A673 (cell line): ENCODE data around the gene QDPR. TPM values are rescaled to one million over a fixed set of nuclear protein-coding genes. Genes with fewer than 3 reads are reported as not detected.
A peak's percentile ranks its signal among the peaks of the same experiment; 100 is the strongest.

Experiments
- BruUV-seq: library from RNA; stranded (reverse); fragments of 400-500 nt; replicated peaks from 2 replicates; lab custom pipeline; 2021; lab: Mats Ljungman, UMichigan
- CTCF ChIA-PET: fragments of 300-600 bp; sonication (Branson Sonifier 250); formaldehyde crosslinking; loops from one replicate; lab custom pipeline; 2022; ENCODE audit warnings: antibody characterized with exemption; lab: Charles Lee
- POLR2A ChIA-PET: fragments of 300-600 bp; sonication (Branson Sonifier 250); formaldehyde crosslinking; loops from one replicate; lab custom pipeline; 2022; ENCODE audit warnings: antibody characterized with exemption; ENCODE audit not compliant: low non-redundant PET; lab: Charles Lee
- DNase-seq: peaks from one replicate; pipeline ENCODE4 v3.0.0-alpha.2; 2015; ENCODE audit warnings: low spot score
- H3K27ac ChIP-seq: fragments of 200-600 bp; sonication (generic); 2 replicates; pipeline ENCODE4 v1.5.1; 2016; ENCODE audit warnings: mixed run types, low read depth, mild to moderate bottlenecking, mixed read lengths, antibody characterized with exemption, low read length; ENCODE audit not compliant: poor library complexity, severe bottlenecking
- H3K27me3 ChIP-seq: fragments of 200-600 bp; sonication (generic); replicated peaks from 2 replicates; pipeline ENCODE4 v1.6.1; 2017; ENCODE audit warnings: mixed run types, low read depth, mild to moderate bottlenecking, mixed read lengths, antibody characterized with exemption, low read length; ENCODE audit not compliant: insufficient read depth, poor library complexity
- H3K36me3 ChIP-seq: fragments of 200-600 bp; sonication (generic); 2 replicates; pipeline ENCODE4 v1.6.1; 2016; ENCODE audit warnings: mixed run types, mild to moderate bottlenecking, mixed read lengths, antibody characterized with exemption, low read length; ENCODE audit not compliant: insufficient read depth, poor library complexity, severe bottlenecking
- H3K4me1 ChIP-seq: fragments of 200-600 bp; sonication (generic); 2 replicates; pipeline ENCODE4 v1.6.1; 2017; ENCODE audit warnings: mixed run types, mild to moderate bottlenecking, mixed read lengths, antibody characterized with exemption, low read length; ENCODE audit not compliant: insufficient read depth, poor library complexity, severe bottlenecking
- H3K4me3 ChIP-seq: fragments of 200-600 bp; sonication (generic); 2 replicates; pipeline ENCODE4 v1.5.1; 2016; ENCODE audit warnings: low read depth, mixed run types, mild to moderate bottlenecking, mixed read lengths, low read length; ENCODE audit not compliant: poor library complexity, severe bottlenecking
- H3K9me3 ChIP-seq: fragments of 200-600 bp; sonication (generic); 2 replicates; pipeline ENCODE4 v1.6.1; 2016; ENCODE audit warnings: mixed run types, low read depth, mild to moderate bottlenecking, mixed read lengths, antibody characterized with exemption, low read length; ENCODE audit not compliant: poor library complexity, severe bottlenecking
- CTCF ChIP-seq: fragments of 300-800, 200-600 bp; sonication (generic); conservative IDR thresholded peaks from 2 replicates; pipeline ENCODE4 v1.5.1; 2017; ENCODE audit warnings: low read depth, mild to moderate bottlenecking, antibody characterized with exemption, low read length, moderate library complexity, mixed read lengths
- EZH2 ChIP-seq: fragments of 200-600 bp; sonication (generic); IDR thresholded peaks from 2 replicates; pipeline ENCODE4 v1.6.1; 2017; ENCODE audit warnings: borderline replicate concordance, low read depth, mild to moderate bottlenecking, mixed read lengths, antibody characterized with exemption, low read length; ENCODE audit not compliant: poor library complexity, severe bottlenecking
- intact Hi-C: fragments of 100-400 bp; cut with micrococcal nuclease; formaldehyde crosslinking; loops from one replicate; pipeline ENCODE4 v1.10.0; 2022; ENCODE audit not compliant: unreplicated experiment
- total RNA-seq: library from RNA; stranded (reverse); gene quantifications from 2 replicates; pipeline ENCODE4 v1.2.3, GENCODE V29; 2021

QDPR gene
- total RNA-seq, 1 experiment from 2014 or later = 14.7 TPM

DNA sequence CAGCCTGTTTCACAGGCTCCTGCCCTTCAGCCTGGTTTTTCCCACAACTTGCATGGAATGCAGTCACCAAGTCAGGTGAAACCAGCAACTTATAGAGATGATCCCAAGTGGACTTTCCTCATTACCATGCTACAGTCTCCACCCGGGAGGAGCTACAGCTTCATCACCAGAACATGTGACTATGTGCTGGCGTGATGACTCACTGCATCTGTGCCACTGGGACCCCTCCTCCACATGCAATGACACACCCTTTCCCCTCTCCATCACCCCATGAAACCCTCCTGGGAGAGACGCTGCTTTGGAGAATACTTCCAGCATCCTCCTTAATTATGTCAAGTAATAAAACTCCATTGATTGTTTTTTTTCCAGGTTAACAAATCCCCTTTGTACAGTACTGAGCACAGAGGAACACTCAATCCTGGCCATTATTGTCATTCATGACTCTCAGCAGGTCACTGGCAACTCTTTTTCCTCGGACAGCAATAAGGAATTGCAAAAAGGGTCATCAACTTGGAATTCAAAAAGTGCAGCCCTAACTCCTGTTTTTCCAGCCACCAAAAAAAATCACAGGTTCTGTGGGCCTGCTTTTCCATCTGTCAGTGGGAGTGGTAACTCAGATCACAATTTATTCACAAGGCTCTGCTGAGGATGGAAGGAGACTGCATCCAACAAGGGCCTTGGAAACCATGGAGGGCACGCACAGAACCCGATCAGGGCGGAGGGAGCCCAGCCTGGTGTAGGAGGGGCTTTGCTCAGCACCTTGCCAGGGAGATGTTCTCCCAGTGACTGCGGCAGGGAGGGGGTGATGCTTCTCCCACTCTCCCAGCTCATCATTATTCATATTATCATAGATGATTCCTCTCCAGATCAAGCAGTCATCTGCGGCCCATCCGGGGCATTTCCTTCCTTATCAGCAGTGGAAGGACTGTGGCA is 17.4 kb downstream of the QDPR start:
- H3K4me1 ChIP-seq = no peaks in the 10 kb centered on the region
- POLR2A ChIA-PET = no interaction called here
- no peaks in the 10 kb centered on the region for H3K27me3 ChIP-seq
- TF ChIP-seq CTCF (no peak), EZH2 (no peak)
- H3K36me3 ChIP-seq = no peaks in the 10 kb centered on the region
- no peaks in the 10 kb centered on the region for H3K9me3 ChIP-seq
- intact Hi-C loops = no loop called here
- H3K27ac ChIP-seq = no peak overlapping the region
- CTCF ChIA-PET = no interaction called here
- no peak overlapping the region for H3K4me3 ChIP-seq
- BruUV-seq = no TSS peak
- peak; percentile 52 for DNase-seq

DNA sequence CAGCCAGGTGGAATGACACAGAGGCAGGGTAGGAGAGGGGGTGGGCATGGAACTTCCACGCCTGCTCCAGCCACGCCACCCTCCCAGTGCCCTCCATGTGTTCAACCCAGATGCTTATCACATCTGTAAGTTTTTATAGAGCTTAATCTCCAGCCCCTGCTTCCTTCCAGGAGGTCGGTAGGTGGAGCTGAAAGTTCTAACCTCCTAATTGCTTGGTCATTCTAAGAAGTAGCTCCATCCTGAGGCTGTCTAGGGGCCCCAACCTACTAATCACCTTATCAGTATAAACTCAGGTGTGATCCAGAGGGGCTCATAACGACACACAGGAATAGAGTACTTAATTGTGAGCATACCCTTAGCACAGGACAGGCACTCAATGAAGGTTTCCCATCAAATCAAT is 18.3 kb downstream of the QDPR start:
- Histone ChIP-seq H3K36me3 (peaks cover 4% of the 10 kb centered on the region), H3K4me1 (no peaks in the 10 kb centered on the region), H3K9me3 (no peaks in the 10 kb centered on the region), H3K27me3 (no peaks in the 10 kb centered on the region), H3K4me3 (no peak overlapping the region), H3K27ac (no peak overlapping the region)
- POLR2A ChIA-PET = no interaction called here
- DNase-seq = no peak
- BruUV-seq = no TSS peak
- TF ChIP-seq EZH2 = no peak
- TF ChIP-seq CTCF = no peak
- intact Hi-C loops = no loop called here
- CTCF ChIA-PET = no interaction called here

GRCh38 chr4:17492876-17493275 is 19.0 kb downstream of the QDPR start:
- no peak overlapping the region for H3K4me3 ChIP-seq
- POLR2A ChIA-PET = no interaction called here
- no peaks in the 10 kb centered on the region for H3K9me3 ChIP-seq
- peaks cover 6% of the 10 kb centered on the region for H3K36me3 ChIP-seq
- H3K27me3 ChIP-seq = no peaks in the 10 kb centered on the region
- BruUV-seq = no TSS peak
- TF ChIP-seq CTCF (no peak), EZH2 (no peak)
- no peaks in the 10 kb centered on the region for H3K4me1 ChIP-seq
- no peak overlapping the region for H3K27ac ChIP-seq
- CTCF ChIA-PET = no interaction called here
- intact Hi-C loops = no loop called here
- DNase-seq = no peak
